Measurements from ENCODE around the gene SLC35G3. TPM values are rescaled to one million over a fixed set of nuclear protein-coding genes. Genes with fewer than 3 reads are reported as not detected.
A peak's percentile ranks its signal among the peaks of the same experiment; 100 is the strongest.
"Not testable (repeated sequence)": the region's sequence is repeated elsewhere in the genome, so short reads cannot be mapped to it uniquely, and the experiment has no call there.

SLC35G3 gene
- total RNA-seq, 2 donors from 2014 or later, result not detected

- H3K27me3 Mint-ChIP-seq, result no peaks in the 10 kb centered on the region
Measured at GRCh38 chr17:35224436-35224835, 30.2 kb upstream of the SLC35G3 start.

GRCh38 chr17:35222452-35222851 is 28.3 kb upstream of the SLC35G3 start:
- H3K4me1 Mint-ChIP-seq, result peaks cover 18% of the 10 kb centered on the region
- peaks cover 5% of the 10 kb centered on the region for H3K9me3 Mint-ChIP-seq
- H3K4me3 Mint-ChIP-seq, result no peak overlapping the region
- H3K27ac Mint-ChIP-seq, result no peak overlapping the region
- no peaks in the 10 kb centered on the region for H3K27me3 Mint-ChIP-seq
- H3K36me3 Mint-ChIP-seq (ENCODE audit: low read depth), result no peaks in the 10 kb centered on the region
- no peak for ATAC-seq (replicated peaks)

More at GRCh38 chr17:35224436-35224835, 30.2 kb upstream of the SLC35G3 start:
- peaks cover 5% of the 10 kb centered on the region for H3K9me3 Mint-ChIP-seq
- H3K27ac Mint-ChIP-seq, result no peak overlapping the region
- H3K4me3 Mint-ChIP-seq, result peak overlapping the region; percentile 9
- no peak for ATAC-seq (replicated peaks)
- H3K36me3 Mint-ChIP-seq (ENCODE audit: low read depth), result no peaks in the 10 kb centered on the region
- peaks cover 7% of the 10 kb centered on the region for H3K4me1 Mint-ChIP-seq

- H3K27me3 Mint-ChIP-seq, result no peaks in the 10 kb centered on the region
- H3K27ac Mint-ChIP-seq, result peak overlapping the region; percentile 73
- no peak for ATAC-seq (replicated peaks)
- H3K4me3 Mint-ChIP-seq, result peak overlapping the region; percentile 76
- no peaks in the 10 kb centered on the region for H3K36me3 Mint-ChIP-seq (ENCODE audit: low read depth)
- no peaks in the 10 kb centered on the region for H3K9me3 Mint-ChIP-seq
- H3K4me1 Mint-ChIP-seq, result peaks cover 32% of the 10 kb centered on the region
Measured at GRCh38 chr17:35218915-35219314, 24.7 kb upstream of the SLC35G3 start.

GRCh38 chr17:35217107-35217506 is 22.9 kb upstream of the SLC35G3 start:
- Mint-ChIP-seq H3K27me3 (no peaks in the 10 kb centered on the region), H3K9me3 (no peaks in the 10 kb centered on the region), H3K4me3 (no peak overlapping the region), H3K4me1 (peaks cover 51% of the 10 kb centered on the region), H3K36me3 (ENCODE audit: low read depth) (no peaks in the 10 kb centered on the region), H3K27ac (no peak overlapping the region)
- no peak for ATAC-seq (replicated peaks)

- Mint-ChIP-seq H3K36me3 (ENCODE audit: low read depth) (no peaks in the 10 kb centered on the region), H3K4me3 (peak overlapping the region; percentile 83), H3K4me1 (peaks cover 59% of the 10 kb centered on the region), H3K9me3 (no peaks in the 10 kb centered on the region), H3K27me3 (no peaks in the 10 kb centered on the region), H3K27ac (peak overlapping the region; percentile 92)
- ATAC-seq (replicated peaks), result peak; percentile 80
Measured at GRCh38 chr17:35214631-35215273, 20.6 kb upstream of the SLC35G3 start.

GRCh38 chr17:35214192-35214591 is 20.0 kb upstream of the SLC35G3 start:
- Mint-ChIP-seq H3K27me3 (no peaks in the 10 kb centered on the region), H3K4me3 (peak overlapping the region; percentile 83), H3K4me1 (peaks cover 58% of the 10 kb centered on the region), H3K27ac (peak overlapping the region; percentile 92), H3K9me3 (no peaks in the 10 kb centered on the region), H3K36me3 (ENCODE audit: low read depth) (no peaks in the 10 kb centered on the region)
- ATAC-seq (replicated peaks), result peak; percentile 76

- no peak for ATAC-seq (replicated peaks)
- Mint-ChIP-seq H3K27ac (peak overlapping the region; percentile 92), H3K27me3 (no peaks in the 10 kb centered on the region), H3K9me3 (no peaks in the 10 kb centered on the region), H3K4me3 (peak overlapping the region; percentile 83), H3K4me1 (peaks cover 51% of the 10 kb centered on the region), H3K36me3 (ENCODE audit: low read depth) (no peaks in the 10 kb centered on the region)
Measured at GRCh38 chr17:35213412-35213940, 19.3 kb upstream of the SLC35G3 start.

- Mint-ChIP-seq H3K4me3 (peak overlapping the region; percentile 83), H3K36me3 (ENCODE audit: low read depth) (no peaks in the 10 kb centered on the region), H3K9me3 (no peaks in the 10 kb centered on the region), H3K27ac (peak overlapping the region; percentile 92), H3K27me3 (no peaks in the 10 kb centered on the region), H3K4me1 (peaks cover 48% of the 10 kb centered on the region)
- ATAC-seq (replicated peaks), result peak; percentile 55
Measured at GRCh38 chr17:35212668-35213067, 18.5 kb upstream of the SLC35G3 start.

- Mint-ChIP-seq H3K27ac (no peak overlapping the region), H3K36me3 (ENCODE audit: low read depth) (no peaks in the 10 kb centered on the region), H3K4me3 (no peak overlapping the region), H3K27me3 (no peaks in the 10 kb centered on the region), H3K9me3 (no peaks in the 10 kb centered on the region), H3K4me1 (peaks cover 47% of the 10 kb centered on the region)
- ATAC-seq (replicated peaks), result no peak
Measured at GRCh38 chr17:35210741-35211140, 16.5 kb upstream of the SLC35G3 start.

GRCh38 chr17:35202582-35202981 is 8.4 kb upstream of the SLC35G3 start:
- H3K27me3 Mint-ChIP-seq; H3K36me3 Mint-ChIP-seq (ENCODE audit: low read depth); H3K4me1 Mint-ChIP-seq; H3K27ac Mint-ChIP-seq; ATAC-seq (replicated peaks); H3K4me3 Mint-ChIP-seq; H3K9me3 Mint-ChIP-seq: not testable (repeated sequence)

- H3K27me3 Mint-ChIP-seq; H3K36me3 Mint-ChIP-seq (ENCODE audit: low read depth); H3K4me3 Mint-ChIP-seq; H3K9me3 Mint-ChIP-seq; ATAC-seq (replicated peaks); H3K4me1 Mint-ChIP-seq; H3K27ac Mint-ChIP-seq: not testable (repeated sequence)
Measured at GRCh38 chr17:35195062-35195461, 869 bp upstream of the SLC35G3 start.

- no peaks in the 10 kb centered on the region for H3K27me3 Mint-ChIP-seq
- H3K36me3 Mint-ChIP-seq (ENCODE audit: low read depth), result no peaks in the 10 kb centered on the region
- H3K4me3 Mint-ChIP-seq, result no peak overlapping the region
- peaks cover 16% of the 10 kb centered on the region for H3K4me1 Mint-ChIP-seq
- ATAC-seq (replicated peaks), result no peak
- peak overlapping the region; percentile 25 for H3K27ac Mint-ChIP-seq
- peaks cover 3% of the 10 kb centered on the region for H3K9me3 Mint-ChIP-seq
Measured at GRCh38 chr17:35192708-35193107, 1.5 kb downstream of the SLC35G3 start.

- no peak overlapping the region for H3K27ac Mint-ChIP-seq
- peaks cover 26% of the 10 kb centered on the region for H3K4me1 Mint-ChIP-seq
Measured at GRCh38 chr17:35191001-35191695, 3.0 kb downstream of the SLC35G3 start.

GRCh38 chr17:35189291-35189690 is 4.9 kb downstream of the SLC35G3 start:
- peaks cover 26% of the 10 kb centered on the region for H3K4me1 Mint-ChIP-seq
- no peaks in the 10 kb centered on the region for H3K36me3 Mint-ChIP-seq (ENCODE audit: low read depth)
- H3K27ac Mint-ChIP-seq, result no peak overlapping the region
- H3K4me3 Mint-ChIP-seq, result no peak overlapping the region
- peaks cover 3% of the 10 kb centered on the region for H3K9me3 Mint-ChIP-seq
- H3K27me3 Mint-ChIP-seq, result no peaks in the 10 kb centered on the region
- no peak for ATAC-seq (replicated peaks)

More at GRCh38 chr17:35191001-35191695, 3.0 kb downstream of the SLC35G3 start:
- ATAC-seq (replicated peaks), result no peak
- Mint-ChIP-seq H3K9me3 (peaks cover 3% of the 10 kb centered on the region), H3K4me3 (no peak overlapping the region), H3K36me3 (ENCODE audit: low read depth) (no peaks in the 10 kb centered on the region), H3K27me3 (no peaks in the 10 kb centered on the region)

- Mint-ChIP-seq H3K27ac (no peak overlapping the region), H3K4me3 (peak overlapping the region; percentile 40), H3K27me3 (no peaks in the 10 kb centered on the region), H3K9me3 (peaks cover 3% of the 10 kb centered on the region), H3K36me3 (ENCODE audit: low read depth) (no peaks in the 10 kb centered on the region), H3K4me1 (peaks cover 23% of the 10 kb centered on the region)
- peak; percentile 58 for ATAC-seq (replicated peaks)
Measured at GRCh38 chr17:35188111-35188510, 6.1 kb downstream of the SLC35G3 start.
